ENCODE data around the gene PLXDC2.
"Not testable (repeated sequence)": the region's sequence is repeated elsewhere in the genome, so short reads cannot be mapped to it uniquely, and the experiment has no call there.

PLXDC2 gene

DNA sequence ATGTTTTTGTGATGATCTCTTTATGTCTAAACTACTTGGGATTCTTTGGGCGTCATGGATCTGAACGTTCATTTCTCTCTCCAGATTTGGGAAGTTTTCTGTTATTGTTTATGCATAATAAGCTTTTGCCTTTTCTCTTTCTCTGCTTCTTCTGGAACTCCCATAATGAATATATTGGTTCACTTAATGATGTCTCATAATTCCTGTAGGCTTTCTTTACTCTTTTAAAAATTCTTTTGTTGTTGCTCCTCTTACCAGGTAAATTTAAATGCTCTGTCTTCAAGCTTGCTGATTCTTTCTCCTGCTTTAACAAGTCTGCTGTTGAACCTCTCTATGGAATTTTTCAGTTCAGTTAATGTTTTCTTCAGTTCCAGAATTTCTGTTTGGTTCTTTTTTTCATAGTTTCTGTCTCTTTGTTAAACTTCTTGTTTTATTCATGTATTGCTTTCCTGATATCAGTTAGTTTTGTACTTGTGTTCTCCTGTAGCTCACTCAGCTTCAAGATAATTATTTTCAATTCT, 317.5 kb downstream of the PLXDC2 start:
- no peak for DNase-seq

DNA sequence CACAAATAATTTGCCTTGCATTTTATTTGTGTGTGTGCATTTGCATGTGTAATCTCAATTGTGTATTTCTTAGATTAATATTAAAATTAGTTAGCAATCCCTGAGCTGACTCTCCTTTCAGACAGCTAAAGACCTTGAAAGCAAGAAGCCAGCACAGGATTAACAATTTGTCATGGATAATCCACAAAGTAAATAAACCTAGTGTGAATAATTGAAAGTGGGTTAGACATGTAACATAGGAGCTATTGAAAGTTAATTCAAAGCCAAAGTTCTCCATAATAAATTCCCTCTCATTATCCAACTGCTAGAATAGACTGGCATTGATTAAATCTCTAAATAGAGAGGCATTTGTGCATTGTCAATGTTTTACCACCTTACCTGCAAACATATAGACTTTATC, 326.1 kb downstream of the PLXDC2 start:
- no peak for DNase-seq

GRCh38 chr10:20144268-20144667, 328.0 kb downstream of the PLXDC2 start:
- DNase-seq, result no peak

DNA sequence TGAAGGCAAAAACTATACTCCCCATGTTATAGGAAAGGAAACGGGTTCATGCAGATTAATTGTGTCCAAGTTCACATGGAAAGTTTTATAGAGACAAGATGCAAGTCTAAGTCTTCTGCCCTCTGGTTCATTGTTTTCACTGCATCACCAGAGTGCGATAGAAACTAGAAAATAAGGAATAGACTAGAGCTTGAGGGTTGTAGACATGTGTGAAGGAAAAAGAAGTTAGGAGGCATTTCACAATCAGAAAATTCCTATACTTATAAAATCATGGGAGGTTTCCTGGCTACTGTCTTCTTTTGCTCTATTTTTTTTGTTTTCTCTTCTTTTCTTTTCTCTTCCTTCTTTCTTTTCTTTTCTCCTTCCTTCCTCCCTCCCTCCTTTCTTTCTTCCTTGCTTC, 329.8 kb downstream of the PLXDC2 start:
- DNase-seq, result no peak

DNA sequence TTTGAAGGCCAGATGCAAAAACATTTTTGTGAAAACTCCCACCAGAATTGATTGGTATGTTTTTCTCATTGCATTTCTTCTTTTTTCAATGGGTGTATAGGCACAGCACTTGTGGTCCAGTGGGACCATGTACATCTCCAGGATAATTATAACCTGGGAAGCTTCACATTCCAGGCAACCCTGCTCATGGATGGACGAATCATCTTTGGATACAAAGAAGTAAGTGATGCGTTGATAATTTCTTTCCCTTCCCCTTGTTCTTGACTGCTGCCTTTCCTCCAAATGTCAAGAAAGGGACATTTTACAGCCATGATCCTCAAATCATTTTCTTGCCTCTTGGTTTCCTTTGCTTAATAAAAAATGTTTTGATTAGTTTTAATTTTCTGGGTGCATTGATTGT, 331.5 kb downstream of the PLXDC2 start:
- no peak for DNase-seq

GRCh38 chr10:20156511-20156910, 340.3 kb downstream of the PLXDC2 start:
- DNase-seq, result no peak

- DNase-seq, result no peak
Observed at GRCh38 chr10:20157314-20157713, 341.1 kb downstream of the PLXDC2 start.

DNA sequence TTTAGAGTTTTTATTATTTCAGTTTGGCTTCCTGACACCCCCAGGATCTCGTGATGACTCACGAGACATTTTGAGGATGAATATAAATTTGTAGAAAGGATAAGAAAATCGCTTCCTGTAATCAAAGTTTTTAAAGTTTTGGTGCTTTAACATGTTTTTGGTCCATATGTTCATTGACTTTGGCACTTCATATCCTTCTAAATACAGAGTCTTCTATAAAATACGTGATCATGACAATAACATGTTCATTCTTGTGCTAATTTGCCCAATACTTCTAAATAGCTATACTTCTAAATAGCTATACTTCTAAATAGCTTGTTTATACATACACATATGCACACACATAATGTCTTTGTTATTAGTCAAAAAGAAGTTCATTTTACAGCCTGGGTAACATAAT, 341.9 kb downstream of the PLXDC2 start:
- DNase-seq, result no peak

- no peak for DNase-seq
Observed at GRCh38 chr10:20162123-20162522, 345.9 kb downstream of the PLXDC2 start.

GRCh38 chr10:20166096-20166675, 350.0 kb downstream of the PLXDC2 start:
- DNase-seq, result no peak

DNA sequence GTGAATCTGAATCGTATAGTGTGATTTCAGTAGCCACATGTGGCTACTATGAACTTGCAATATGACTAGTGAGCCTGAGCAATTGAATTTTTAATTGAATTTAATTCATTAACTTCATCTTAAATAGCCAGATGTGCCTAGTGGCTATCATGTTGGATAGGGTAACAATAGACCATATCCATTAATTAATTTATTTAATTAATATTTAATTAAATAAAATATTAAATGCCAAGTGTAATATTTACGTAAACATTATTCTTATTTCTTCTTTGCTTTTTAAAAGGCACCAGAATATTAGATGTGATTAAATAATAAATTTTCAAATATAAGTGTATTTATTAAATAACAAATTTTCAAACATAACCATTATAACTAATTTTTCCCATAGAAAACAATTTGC, 354.4 kb downstream of the PLXDC2 start:
- no peak for DNase-seq

DNA sequence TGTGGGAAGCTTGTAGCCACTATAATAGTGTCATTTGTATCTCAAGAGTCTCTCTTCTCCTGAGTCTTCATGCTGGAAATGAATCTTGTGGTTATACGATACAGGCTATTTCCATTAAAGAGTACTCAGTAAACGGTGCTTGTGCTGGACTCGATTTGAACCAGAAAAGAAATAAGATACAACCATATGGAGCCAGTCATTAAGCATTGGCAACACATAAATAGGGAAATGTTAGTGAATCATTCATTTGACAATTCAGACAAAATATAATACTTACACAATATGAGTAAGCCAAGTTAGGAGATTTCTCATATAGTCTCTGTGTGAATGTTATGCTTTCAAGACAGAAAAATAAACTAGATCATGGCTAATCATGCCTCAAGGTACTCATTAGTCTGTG, 356.8 kb downstream of the PLXDC2 start:
- DNase-seq, result no peak

- DNase-seq, result no peak
Observed at GRCh38 chr10:20175719-20176118, 359.5 kb downstream of the PLXDC2 start.

DNA sequence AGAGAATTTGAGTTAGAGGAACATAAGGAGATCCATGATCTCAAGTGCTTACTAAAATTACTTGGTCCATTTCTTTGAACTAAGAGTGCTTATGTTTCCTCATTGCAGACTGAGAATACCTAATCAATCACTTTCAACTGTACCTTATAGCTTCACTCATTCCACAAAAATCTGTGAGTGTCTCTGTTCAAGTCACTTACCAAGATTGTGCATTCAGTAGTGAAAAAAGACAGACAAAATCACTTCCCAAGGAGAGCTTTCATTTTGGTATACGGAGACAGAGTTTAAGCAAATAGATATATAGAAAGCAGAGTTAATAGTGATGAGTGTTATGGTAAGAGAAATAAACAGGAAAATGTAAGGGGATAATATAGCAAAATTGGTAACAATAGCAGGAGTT, 364.5 kb downstream of the PLXDC2 start:
- no peak for DNase-seq

- no peak for DNase-seq
Observed at GRCh38 chr10:20181434-20181833, 365.2 kb downstream of the PLXDC2 start.

GRCh38 chr10:20185116-20185515, 368.9 kb downstream of the PLXDC2 start:
- no peak for DNase-seq

DNA sequence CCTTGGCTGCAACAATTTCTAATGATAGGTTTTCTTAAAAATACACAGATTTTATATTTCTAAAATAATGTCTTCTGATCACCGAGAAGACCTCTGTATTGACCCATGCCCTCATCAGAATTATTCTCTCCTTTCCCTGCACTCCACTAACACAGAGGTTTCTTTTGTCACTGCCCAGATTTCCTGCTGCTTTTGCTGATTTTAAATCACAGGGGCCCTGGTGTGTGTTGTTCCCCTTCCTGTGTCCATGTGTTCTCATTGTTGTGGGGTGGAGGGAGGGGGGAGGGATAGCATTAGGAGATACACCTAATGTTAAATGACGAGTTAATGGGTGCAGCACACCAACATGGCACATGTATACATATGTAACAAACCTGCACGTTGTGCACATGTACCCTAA, 375.2 kb downstream of the PLXDC2 start:
- DNase-seq, result not testable (repeated sequence)

- no peak for DNase-seq
Observed at GRCh38 chr10:20195076-20195475, 378.8 kb downstream of the PLXDC2 start.

DNA sequence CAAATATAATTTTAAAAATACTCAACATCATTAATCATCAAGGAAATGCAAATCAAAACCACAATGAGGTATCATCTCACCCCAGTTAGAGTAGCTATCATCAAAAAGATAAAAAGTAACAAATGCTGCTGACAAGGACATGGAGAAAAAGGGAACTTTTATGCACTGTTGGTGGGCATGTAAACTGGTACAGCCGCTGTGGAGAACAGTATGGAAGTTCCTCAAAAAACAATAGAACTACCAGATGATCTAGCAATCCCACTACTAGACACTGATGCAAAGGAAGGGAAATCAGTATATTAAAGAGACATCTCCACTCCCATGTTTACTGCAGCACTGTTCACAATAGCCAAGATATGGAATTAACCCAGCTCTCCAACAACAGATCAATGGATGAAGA, 384.5 kb downstream of the PLXDC2 start:
- DNase-seq, result no peak

GRCh38 chr10:20202337-20202736, 386.1 kb downstream of the PLXDC2 start:
- DNase-seq, result no peak

DNA sequence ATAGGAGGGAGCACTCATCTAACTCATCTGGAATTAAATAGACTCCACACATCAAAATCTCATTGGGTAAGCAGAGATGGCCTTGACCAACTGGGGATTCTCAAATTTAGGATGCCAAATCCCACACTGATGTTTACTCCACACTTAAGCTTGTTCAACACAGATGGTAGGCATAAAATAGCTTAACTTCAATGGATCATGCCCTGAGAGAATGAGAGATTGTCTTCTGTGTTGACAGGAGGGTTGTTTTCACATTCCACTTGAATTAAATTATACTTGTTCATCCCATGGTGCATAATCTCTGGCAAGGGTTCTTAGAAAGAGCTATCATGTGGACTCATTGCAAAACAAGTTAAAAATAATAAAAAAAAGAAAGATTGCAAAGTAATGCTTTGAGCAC, 391.4 kb downstream of the PLXDC2 start:
- no peak for DNase-seq

GRCh38 chr10:20209098-20209497, 392.9 kb downstream of the PLXDC2 start:
- DNase-seq, result not testable (repeated sequence)

GRCh38 chr10:20215547-20216152, 399.4 kb downstream of the PLXDC2 start:
- no peak for DNase-seq

DNA sequence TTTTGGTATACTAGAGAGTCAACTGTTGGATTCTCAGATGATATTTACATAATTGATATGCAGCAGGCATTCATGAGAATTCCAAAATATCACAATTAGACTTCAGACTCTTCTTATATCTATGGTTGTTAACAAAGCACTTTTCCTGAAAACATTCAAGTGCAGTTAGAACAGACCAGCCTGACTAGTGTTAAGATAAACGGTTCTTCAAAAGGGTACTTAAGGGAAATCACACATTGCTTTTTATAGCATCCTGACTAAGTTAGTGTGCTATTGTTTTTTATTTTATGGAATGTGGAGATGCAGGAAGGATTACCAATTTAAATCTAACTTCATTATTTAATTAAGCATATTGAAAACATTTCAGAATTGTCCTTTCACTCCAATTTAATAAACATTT, 405.1 kb downstream of the PLXDC2 start:
- no peak for DNase-seq

- no peak for DNase-seq
Observed at GRCh38 chr10:20228729-20229128, 412.5 kb downstream of the PLXDC2 start.
